ENCODE results near the gene FREY1.
"Not testable (repeated sequence)": the region's sequence is repeated elsewhere in the genome, so short reads cannot be mapped to it uniquely, and the experiment has no call there.

The FREY1 gene

GRCh38 chr11:45913514-45913913 lies 6.4 kb upstream of the FREY1 start:
- DNase-seq = no peak

- DNase-seq = no peak
Observed at GRCh38 chr11:45910623-45911022, 3.6 kb upstream of the FREY1 start.

GRCh38 chr11:45909594-45910475 lies 2.8 kb upstream of the FREY1 start:
- no peak for DNase-seq

GRCh38 chr11:45907911-45908370 lies 870 bp upstream of the FREY1 start:
- no peak for DNase-seq

- no peak for DNase-seq
Observed at GRCh38 chr11:45906096-45906682, 882 bp downstream of the FREY1 start.

GRCh38 chr11:45905576-45905975 lies 1.5 kb downstream of the FREY1 start:
- DNase-seq = not testable (repeated sequence)

GRCh38 chr11:45905095-45905494 lies 2.0 kb downstream of the FREY1 start:
- DNase-seq = no peak

- no peak for DNase-seq
Observed at GRCh38 chr11:45904309-45904915, 2.7 kb downstream of the FREY1 start.

- no peak for DNase-seq
Observed at GRCh38 chr11:45902452-45903380, 4.4 kb downstream of the FREY1 start.

GRCh38 chr11:45901626-45902025 lies 5.4 kb downstream of the FREY1 start:
- DNase-seq = no peak

GRCh38 chr11:45900916-45901617 lies 6.0 kb downstream of the FREY1 start:
- DNase-seq = no peak

GRCh38 chr11:45900175-45900800 lies 6.8 kb downstream of the FREY1 start:
- DNase-seq = not testable (repeated sequence)

GRCh38 chr11:45899448-45900174 lies 7.5 kb downstream of the FREY1 start:
- DNase-seq = no peak

GRCh38 chr11:45899086-45899447 lies 8.0 kb downstream of the FREY1 start:
- no peak for DNase-seq

- no peak for DNase-seq
Observed at GRCh38 chr11:45897556-45897955, 9.5 kb downstream of the FREY1 start.

GRCh38 chr11:45896422-45896984 lies 10.6 kb downstream of the FREY1 start:
- DNase-seq = no peak

GRCh38 chr11:45895553-45896259 lies 11.4 kb downstream of the FREY1 start:
- DNase-seq = no peak

- DNase-seq = no peak
Observed at GRCh38 chr11:45894555-45895247, 12.4 kb downstream of the FREY1 start.

- DNase-seq = no peak
Observed at GRCh38 chr11:45892856-45893255, 14.2 kb downstream of the FREY1 start.

Data from GDM1 (cell line).